NCI-H2029 (cell line): ENCODE data around the gene MIS18BP1.
A peak's percentile ranks its signal among the peaks of the same experiment; 100 is the strongest.
"Not testable (repeated sequence)": the region's sequence is repeated elsewhere in the genome, so short reads cannot be mapped to it uniquely, and the experiment has no call there.

Experiments
- DNase-seq: peaks from one replicate; lab custom pipeline; 2025; lab: John Stamatoyannopoulos, UW

Gene MIS18BP1

GRCh38 chr14:45253070-45253753, at the start of gene MIS18BP1:
Gene MIS18BP1, minus strand, starts transcription at chr14:45253202. Its CDS starts 5,916 bp downstream, at chr14:45247286.
- peak; percentile 98 for DNase-seq

GRCh38 chr14:45298423-45299117, 45.6 kb upstream of the MIS18BP1 start:
- no peak for DNase-seq

GRCh38 chr14:45294796-45295195, 41.8 kb upstream of the MIS18BP1 start:
- DNase-seq: not testable (repeated sequence)

- no peak for DNase-seq
Measured at GRCh38 chr14:45290547-45290946, 37.5 kb upstream of the MIS18BP1 start.

- DNase-seq: no peak
Measured at GRCh38 chr14:45287610-45288009, 34.6 kb upstream of the MIS18BP1 start.

GRCh38 chr14:45284802-45285201, 31.8 kb upstream of the MIS18BP1 start:
- no peak for DNase-seq

- DNase-seq: not testable (repeated sequence)
Measured at GRCh38 chr14:45281731-45282400, 28.9 kb upstream of the MIS18BP1 start.

GRCh38 chr14:45271858-45272537, 19.0 kb upstream of the MIS18BP1 start:
- no peak for DNase-seq

- DNase-seq: no peak
Measured at GRCh38 chr14:45270031-45270430, 17.0 kb upstream of the MIS18BP1 start.

GRCh38 chr14:45267071-45267470, 14.1 kb upstream of the MIS18BP1 start:
- no peak for DNase-seq

- no peak for DNase-seq
Measured at GRCh38 chr14:45262637-45263036, 9.6 kb upstream of the MIS18BP1 start.

GRCh38 chr14:45261209-45261608, 8.2 kb upstream of the MIS18BP1 start:
- DNase-seq: no peak

- no peak for DNase-seq
Measured at GRCh38 chr14:45258805-45259204, 5.8 kb upstream of the MIS18BP1 start.

- DNase-seq: no peak
Measured at GRCh38 chr14:45258073-45258472, 5.1 kb upstream of the MIS18BP1 start.

GRCh38 chr14:45254771-45255170, 1.8 kb upstream of the MIS18BP1 start:
- no peak for DNase-seq

GRCh38 chr14:45253754-45254310, 830 bp upstream of the MIS18BP1 start:
- DNase-seq: no peak

GRCh38 chr14:45252366-45253069, 484 bp downstream of the MIS18BP1 start:
- no peak for DNase-seq

GRCh38 chr14:45251912-45252311, 1.1 kb downstream of the MIS18BP1 start:
- DNase-seq: no peak

- no peak for DNase-seq
Measured at GRCh38 chr14:45249856-45250575, 3.0 kb downstream of the MIS18BP1 start.

- no peak for DNase-seq
Measured at GRCh38 chr14:45247427-45247826, 5.6 kb downstream of the MIS18BP1 start.

GRCh38 chr14:45246691-45247090, 6.3 kb downstream of the MIS18BP1 start:
- no peak for DNase-seq
